Fibroblast of skin of left biceps (primary cell): ENCODE data around the gene MMP12.
A peak's percentile ranks its signal among the peaks of the same experiment; 100 is the strongest.

ENCODE experiments used
- DNase-seq, 2 experiments: peaks; one replicate each; pipeline ENCODE4 v3.0.0-alpha.2; 2013; ENCODE audit warnings: low read depth in 2 of 2

Gene MMP12

DNA sequence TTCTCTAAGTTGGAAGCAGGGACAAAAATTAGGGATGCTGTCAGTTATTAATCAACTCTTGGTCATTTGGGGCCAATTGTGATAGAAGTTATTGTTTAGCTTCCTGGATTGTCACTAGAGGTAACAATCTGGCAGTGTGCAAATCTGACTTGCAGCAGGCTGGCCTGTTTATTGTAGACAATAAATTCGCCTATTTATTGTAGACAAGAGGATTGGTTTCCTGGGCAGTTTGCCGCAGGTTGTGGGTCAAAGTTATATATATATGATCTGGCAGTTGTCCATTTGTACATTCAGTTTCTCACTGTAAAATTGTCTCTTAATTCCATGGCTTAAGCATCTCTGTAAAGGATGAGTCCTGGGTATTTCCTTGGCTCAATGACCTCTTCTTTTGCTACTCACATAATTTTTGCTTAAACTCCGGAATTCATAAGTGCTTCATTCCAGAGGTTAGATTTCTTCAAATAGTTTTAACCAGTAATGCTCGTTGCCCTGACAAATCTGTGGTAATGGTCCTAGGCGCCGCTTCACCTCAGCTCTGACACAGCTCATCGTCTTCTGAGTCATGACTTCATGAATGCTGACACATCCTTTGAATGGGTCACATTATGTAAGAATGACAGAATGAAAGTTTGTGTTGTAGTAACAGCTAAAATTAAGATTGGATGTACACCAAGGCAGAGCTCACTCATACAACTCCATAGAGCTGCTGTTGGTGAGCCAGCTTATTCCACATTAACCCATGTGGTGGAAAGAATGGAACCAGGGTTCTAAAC is 23.6 kb downstream of the MMP12 start:
- DNase-seq: peak; percentile 77

DNA sequence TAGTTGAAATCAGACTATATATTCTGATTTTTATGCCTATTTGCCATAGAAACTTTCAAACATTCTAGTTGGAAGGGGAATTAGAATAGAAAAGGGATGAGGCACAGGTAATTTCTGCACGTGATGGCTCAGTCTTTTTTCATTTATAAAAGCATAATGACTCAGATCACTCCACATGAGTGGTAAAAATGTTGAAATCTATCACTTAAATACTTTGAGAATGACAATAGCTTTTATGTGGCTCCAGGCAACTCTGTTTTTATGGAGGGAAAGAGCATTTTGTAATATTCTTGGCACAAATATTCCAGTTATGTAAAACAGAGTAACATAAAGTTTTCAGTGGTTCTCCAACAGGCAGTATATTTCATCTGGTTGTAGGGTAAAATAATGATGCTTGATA is 25.5 kb downstream of the MMP12 start:
- peak in 1 of 2 experiments; percentile 59 for DNase-seq

DNA sequence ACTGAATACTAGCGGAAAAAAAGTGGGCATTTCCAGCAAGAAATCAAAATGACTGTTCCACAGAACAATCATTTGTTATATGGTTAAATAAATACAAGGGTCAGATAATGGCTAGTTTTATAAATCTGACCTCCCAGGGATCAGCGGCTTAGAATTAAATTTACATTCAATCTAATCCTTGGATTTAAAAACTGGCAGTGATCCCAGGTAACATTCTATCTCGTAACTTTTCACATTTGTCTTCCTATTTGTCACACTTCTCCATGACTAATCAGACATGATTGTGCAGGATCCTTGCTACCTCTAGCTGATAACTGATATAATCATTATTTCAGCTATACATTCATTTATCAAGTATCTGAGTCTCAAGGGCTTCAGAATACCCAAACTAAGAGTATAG is 28.5 kb downstream of the MMP12 start:
- no peak for DNase-seq

DNA sequence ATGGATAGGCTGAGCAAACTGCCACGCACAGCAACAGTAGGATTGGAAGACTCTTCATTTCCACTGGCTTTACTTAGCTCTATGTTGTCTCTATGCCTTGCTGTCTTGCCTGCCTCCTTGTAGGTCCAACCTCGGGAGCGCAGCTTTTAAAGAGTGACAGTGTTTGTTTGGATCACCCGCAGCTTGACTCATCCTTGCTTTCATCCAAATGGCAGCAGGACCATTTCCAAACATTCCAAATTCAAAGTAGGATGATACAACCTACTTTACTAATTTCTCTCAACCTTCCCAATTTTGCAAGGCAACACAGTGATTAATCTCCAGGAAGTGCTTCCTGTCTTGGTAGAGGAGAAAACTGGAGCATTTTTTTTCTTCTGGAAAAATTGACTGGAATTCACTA is 31.3 kb downstream of the MMP12 start, which contains the start of gene MMP3:
TSS of gene MMP3 (minus strand) at position 121 of the 400 bp plus-strand sequence. CDS start at position 58, 63 bp downstream.
- DNase-seq: no peak

DNA sequence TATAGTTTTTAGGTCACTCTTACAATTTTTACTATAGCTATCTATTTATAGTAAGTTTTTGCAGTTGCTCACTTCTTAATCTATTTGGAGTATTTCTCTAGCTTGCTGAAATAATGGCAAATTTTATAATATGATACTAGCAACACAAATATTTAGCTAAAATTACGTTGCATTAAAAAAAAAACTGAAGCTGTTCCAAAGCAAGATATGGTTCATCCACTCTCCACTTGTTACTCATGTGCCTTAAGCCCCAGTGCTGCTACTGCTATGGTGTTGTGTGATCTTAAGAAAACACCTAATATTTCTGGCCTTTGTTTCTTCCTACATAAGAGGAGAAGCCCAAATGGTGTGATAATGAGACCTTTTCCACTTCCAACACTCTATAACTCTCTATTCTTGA is 31.9 kb downstream of the MMP12 start:
- DNase-seq: no peak

DNA sequence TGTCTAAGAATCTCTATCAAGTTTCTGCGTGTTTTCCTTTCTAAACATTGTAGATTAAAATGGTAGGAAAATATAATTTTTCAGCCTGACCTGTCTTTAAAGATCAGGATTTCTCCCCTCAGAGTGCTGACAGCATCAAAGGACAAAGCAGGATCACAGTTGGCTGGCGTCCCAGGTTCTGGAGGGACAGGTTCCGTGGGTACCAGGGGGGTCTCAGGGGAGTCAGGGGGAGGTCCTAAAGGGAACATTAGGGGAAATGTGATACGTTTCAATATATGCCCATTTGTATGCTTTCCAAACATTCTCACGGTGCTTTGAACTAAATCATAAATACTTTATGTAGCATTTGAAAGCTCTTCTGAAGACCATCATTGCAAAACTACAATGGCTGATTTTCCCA is 34.8 kb downstream of the MMP12 start:
- DNase-seq: no peak

DNA sequence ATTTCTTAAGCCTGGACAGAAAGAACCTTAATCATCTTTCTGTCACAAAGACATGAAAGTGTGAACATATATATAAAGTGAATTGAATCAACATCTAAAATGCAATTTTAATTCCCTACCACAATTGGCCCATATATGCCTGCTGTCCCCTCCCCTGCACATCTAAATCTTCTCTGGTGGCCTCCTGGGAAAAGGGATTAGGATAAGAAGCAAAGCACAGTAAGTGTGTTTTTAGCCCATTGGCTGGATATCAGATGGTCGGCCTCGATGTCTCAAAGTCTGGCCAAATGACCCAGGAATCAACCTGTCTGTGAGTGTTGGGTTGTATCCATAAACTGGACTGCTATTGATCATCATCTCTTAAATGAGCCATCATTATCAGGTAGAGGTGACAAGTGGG is 37.1 kb downstream of the MMP12 start:
- no peak for DNase-seq

DNA sequence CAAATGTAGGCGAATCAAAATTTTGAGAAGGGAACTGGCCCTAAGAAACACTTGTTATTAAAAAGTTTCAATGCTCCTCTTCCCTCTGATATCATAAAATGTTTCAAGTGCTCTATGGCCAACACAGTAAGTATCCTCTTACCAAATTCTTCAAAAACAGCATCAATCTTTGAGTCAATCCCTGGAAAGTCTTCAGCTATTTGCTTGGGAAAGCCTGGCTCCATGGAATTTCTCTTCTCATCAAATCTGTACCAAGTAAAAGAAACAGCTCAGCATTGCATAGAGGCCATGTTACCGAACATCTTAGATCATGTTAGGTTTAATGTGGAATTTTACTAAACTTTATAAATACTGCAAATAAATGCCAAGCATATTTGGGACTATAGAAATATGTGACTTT is 37.6 kb downstream of the MMP12 start:
- DNase-seq: peak in 1 of 2 experiments; percentile 31

DNA sequence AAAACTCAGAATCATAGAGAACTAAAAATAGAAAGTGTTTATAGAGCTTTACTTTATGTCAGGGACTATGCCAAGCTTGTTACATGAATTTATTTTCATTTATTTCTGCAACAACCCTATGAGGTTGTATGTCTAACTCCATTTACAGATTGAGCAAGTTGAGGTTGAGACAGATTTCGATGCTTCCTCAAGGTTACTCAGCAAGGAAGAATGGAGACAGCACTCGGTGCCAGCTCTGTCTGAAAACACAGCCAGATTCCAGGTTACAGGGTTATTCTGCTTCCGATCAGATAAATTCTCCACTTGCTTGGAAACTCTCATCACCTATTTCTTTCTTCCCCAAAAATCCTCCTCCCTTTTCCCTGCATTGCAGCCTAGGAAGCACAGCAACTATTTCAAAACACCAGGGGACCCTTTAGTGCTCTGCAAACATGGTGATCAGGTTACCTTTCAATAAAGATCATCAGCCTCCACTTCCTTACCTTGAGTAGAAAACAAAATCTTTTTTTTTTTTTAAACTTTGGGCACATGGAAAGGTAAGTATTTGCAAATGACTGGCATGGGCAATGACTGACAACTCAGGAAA is 38.4 kb downstream of the MMP12 start:
- peak; percentile 74 to 75 for DNase-seq

DNA sequence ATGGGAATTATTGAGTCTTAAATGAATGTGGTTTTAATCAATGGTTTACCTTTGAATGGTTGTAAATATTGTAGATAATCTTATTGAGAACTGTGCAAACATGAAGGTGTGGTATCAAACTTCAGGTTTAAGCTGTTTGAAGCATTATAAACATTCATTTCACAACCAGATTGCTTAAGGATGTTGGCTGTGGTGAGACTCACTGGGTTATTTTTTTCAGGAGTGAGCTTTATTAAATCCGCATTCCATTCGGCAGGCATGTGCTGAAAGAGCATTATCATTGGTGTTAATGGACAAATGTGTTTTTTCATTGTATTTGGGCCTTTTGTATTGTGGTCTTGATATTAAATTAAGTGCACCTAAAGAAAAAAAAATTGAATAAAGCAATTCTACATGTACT is 41.1 kb downstream of the MMP12 start:
- DNase-seq: peak in 1 of 2 experiments; percentile 24

DNA sequence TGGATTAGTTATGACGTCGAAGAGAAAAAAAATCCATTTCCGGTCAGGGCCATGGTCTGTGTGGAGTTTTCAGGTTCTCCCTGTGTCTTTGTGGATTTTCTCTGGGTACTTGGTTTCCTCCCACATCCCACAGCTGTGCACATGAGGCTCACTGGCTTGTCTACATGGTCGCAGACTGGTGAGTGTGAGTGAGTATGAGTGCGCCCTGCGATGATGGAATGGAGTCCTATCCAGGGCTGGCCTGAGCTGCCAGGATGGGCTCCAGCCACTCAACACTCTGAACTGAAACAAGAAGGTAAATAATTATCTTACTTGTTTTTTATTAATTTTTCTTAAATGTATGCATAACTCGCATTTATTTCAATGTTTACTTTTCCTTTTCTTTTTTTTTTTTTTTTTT is 42.2 kb downstream of the MMP12 start:
- DNase-seq: no peak

DNA sequence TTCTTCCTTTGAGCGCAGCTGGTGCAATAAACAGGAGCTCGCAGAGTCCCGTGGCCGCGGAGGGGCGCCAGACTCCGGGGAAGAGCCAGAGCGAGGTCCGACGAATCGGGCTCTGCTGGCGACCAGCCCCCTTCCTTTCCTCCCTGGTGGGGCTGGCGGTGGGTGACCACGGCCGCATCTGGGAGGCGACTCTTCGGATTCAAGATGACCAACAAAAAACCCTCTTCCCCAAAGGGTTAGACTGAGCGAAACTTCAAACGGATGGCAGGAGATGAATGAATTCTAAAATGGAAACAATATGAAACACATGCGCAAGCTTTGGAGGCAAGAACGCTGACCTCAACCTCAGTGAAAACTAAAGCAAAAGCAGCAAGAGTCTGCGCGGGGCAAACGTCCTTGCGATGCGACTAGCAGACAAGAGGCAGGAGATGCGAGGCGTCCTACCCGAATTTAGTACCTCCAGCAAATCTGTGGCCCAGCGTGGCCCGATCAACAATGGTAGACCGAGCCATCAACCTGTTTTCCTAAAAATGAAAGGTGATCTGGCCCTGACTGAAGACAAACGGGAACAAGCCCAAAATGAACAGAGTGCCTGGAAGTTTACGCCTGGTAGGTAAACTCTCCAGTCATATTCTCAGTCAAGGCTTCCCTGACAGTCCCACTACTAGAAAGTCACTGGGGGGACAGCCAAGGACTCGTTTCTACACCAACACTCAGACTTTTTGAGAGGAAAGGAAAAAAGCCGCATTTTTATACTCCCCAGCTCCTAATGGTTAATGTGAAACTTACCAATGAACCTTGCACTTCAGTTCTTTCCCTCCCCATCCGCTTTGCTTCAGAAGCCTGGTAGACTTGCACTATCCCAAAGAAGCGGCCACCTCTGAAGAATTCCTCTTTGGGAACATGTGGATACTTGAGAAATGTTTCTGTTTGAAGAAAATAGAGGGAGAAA is 43.0 kb downstream of the MMP12 start:
- DNase-seq: peak; percentile 44 to 47

DNA sequence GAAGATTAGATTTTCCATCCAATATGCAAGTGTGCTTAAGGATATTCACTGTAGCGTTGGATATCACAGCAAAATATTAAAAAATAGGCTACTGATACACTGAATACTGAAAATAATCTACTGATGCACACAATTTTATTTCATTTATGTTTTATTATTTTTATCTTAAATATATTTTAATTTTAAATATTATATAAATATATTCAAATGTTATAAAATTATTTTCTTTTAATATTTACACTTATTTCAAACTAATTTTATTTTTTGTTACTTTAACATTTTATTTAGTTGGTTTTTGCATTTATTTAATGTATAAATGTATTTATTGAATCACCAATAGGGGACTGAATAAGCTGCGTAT is 43.7 kb downstream of the MMP12 start:
- no peak for DNase-seq

DNA sequence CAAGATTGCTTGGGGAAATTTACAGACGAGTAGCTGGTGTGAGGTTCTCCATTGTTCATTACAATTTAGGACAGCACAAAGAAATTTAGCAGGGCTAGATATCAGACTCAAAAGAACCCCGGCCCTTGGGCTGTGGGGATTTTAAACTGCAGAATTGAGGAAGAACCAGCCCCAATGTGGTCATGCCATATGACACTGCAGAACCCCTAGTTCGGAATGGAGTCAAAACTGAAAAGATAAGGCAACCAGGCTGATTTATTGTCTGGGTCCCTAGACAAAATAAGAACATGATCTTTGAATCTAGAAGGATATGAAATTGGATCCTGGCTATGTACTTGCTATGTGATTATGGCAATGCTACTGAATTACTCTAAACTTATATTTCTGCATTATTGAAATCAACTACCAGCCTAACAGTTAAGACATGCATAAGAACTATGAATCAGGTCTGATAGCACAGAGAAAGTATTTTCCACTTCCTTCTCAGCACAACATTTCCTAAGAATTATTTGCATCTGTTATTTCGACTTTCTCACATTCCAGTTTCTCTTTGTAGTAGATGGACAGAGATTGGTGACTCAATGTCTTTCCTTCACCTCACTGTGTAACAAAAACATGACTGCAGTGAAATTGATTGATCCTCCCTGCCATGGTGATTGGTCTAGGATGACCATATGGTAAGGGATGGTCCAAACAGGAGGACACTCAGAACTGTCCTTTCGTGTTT is 44.6 kb downstream of the MMP12 start:
- peak in 1 of 2 experiments; percentile 20 for DNase-seq

DNA sequence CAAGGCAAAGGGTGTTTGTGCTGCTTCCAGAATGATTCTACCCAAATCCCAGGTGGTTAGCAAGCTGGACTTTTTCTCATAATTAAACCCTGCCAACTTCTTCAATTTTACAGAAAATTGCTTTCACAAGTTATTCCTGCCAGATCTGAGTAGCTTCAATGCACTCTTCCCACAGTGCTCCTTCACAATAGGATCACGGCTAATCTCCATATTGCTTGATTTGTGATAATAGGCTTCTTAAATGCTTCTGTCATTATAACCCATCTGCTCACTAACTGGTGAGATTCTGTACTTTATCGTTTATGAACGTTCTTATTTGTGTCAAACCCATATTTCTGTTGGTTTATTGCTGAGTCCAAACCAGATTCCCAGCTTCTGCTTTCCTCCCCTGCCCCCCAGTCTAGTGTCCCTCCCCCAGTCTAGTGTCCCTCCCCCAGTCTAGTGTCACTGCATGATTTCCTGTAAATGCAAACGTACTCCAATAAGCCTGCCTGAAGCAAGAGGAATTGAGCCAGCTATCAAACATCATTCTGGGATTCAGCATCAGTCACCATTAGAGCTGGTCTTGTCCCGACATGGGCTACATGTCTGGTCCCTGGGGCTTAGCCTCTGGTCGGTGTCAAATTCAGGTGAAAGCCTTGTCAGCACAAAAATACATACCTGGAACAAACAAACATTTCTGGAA is 45.3 kb downstream of the MMP12 start:
- no peak for DNase-seq

DNA sequence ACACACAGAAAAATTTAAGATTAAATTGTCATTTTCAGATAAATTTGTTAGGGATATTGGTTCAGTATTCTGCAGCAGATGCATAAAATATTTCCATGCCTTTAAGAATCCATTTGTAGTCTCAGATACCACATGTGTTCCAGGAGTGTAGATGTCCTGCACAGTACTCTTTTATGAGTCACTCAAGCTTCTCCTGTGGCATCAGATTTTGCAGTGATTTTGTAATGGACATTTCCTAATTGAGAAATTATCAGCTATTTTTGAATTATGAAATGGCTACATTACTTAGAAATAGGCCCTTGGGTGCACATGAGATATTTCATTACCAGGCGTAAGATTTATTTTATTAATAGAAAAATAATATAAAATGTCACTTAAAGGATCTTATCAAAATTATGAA is 50.2 kb downstream of the MMP12 start:
- DNase-seq: no peak

DNA sequence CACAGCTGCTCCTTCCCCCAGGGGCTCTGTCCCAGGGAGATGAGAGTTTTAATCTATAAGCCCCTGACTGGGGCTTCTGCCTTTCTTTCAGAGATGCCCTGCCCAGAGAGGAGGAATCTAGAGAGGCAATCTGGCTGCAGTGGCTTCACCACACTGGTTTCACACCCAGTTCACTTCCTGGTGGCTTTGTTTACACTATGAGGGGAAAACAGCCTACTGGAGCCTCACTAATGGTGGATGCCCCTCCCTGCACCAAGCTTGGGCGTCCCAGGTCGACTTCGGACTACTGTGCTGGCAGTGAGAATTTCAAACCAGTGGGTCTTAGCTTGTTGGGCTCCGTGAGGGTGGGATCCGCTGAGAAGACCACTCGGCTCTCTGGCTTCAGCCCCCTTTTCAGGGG is 55.3 kb downstream of the MMP12 start:
- DNase-seq: no peak

DNA sequence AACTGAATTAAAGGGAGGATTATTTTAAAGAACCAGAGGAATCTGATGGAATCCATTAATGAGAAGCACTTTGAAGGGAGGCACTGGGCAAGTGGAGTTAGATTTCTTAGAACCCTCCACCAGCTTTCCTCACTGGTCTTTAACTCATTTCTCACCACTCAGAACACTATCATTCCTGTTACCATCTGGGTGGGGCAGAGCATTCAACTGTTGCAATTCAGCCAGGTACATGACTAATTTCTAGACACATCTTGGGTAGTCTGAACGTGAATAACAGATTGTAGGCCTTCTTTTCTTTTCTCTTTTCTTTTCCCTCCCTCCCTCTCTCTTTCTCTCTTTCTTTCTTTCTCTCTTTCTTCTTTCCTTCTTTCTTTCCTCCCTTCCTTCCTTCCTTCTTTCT is 61.3 kb downstream of the MMP12 start:
- DNase-seq: no peak
